GM23338 (cell line): ENCODE data around the gene PCNX3. TPM values are rescaled to one million over a fixed set of nuclear protein-coding genes. Genes with fewer than 3 reads are reported as not detected.

Experiments used
- ATAC-seq: fragments of 200-7000 bp; cut with Tn5 transposase; 3 replicates; pipeline ENCODE4 v1.9.1; 2020
- DNase-seq: peaks from one replicate; pipeline ENCODE4 v3.0.0-alpha.2; 2015; ENCODE audit warnings: low spot score
- H2AFZ ChIP-seq: fragments of 200-600 bp; sonication (generic); 2 replicates; pipeline ENCODE4 v1.8.0; 2016; ENCODE audit warnings: antibody characterized with exemption, mild to moderate bottlenecking, moderate library complexity
- H3F3A ChIP-seq: fragments of 200-600 bp; sonication (generic); replicated peaks from 2 replicates; pipeline ENCODE4 v1.8.0; 2017; ENCODE audit warnings: antibody characterized with exemption, mixed run types, low read depth
- H3K27ac ChIP-seq: fragments of 200-600 bp; sonication (generic); 2 replicates; pipeline ENCODE4 v1.6.1; 2016; ENCODE audit warnings: low read depth
- H3K27me3 ChIP-seq: fragments of 200-600 bp; sonication (generic); 2 replicates; pipeline ENCODE4 v1.8.0; 2016; ENCODE audit warnings: mild to moderate bottlenecking, mixed run types, moderate library complexity; ENCODE audit not compliant: insufficient read depth
- H3K36me3 ChIP-seq: fragments of 200-600 bp; sonication (generic); 2 replicates; pipeline ENCODE4 v1.8.0; 2016; ENCODE audit warnings: mild to moderate bottlenecking; ENCODE audit not compliant: insufficient read depth
- H3K4me1 ChIP-seq: fragments of 200-600 bp; sonication (generic); 2 replicates; pipeline ENCODE4 v1.8.0; 2016; ENCODE audit warnings: mild to moderate bottlenecking, moderate library complexity; ENCODE audit not compliant: insufficient read depth
- H3K4me2 ChIP-seq: fragments of 200-600 bp; sonication (generic); 2 replicates; pipeline ENCODE4 v1.7.1; 2017; ENCODE audit warnings: mixed run types
- H3K4me3 ChIP-seq: fragments of 200-600 bp; sonication (generic); 2 replicates; pipeline ENCODE4 v1.6.1; 2016; ENCODE audit warnings: mixed run types
- H3K79me2 ChIP-seq: fragments of 200-600 bp; sonication (generic); replicated peaks from 2 replicates; pipeline ENCODE4 v1.8.0; 2017; ENCODE audit warnings: mild to moderate bottlenecking; ENCODE audit not compliant: insufficient read depth
- H3K9me2 ChIP-seq: fragments of 200-600 bp; sonication (generic); 2 replicates; pipeline ENCODE4 v1.8.0; 2017; ENCODE audit not compliant: insufficient read depth
- H4K20me1 ChIP-seq: fragments of 200-600 bp; sonication (generic); replicated peaks from 2 replicates; pipeline ENCODE4 v1.8.0; 2017; ENCODE audit warnings: mild to moderate bottlenecking; ENCODE audit not compliant: insufficient read depth
- H3K27ac Mint-ChIP-seq: 2 replicates; pipeline ENCODE4 v1.8.0; 2020; ENCODE audit warnings: inconsistent platforms, mild to moderate bottlenecking, moderate library complexity, mixed read lengths
- H3K27me3 Mint-ChIP-seq: 3 replicates; pipeline ENCODE4 v1.8.0; 2022; ENCODE audit warnings: low read depth, mild to moderate bottlenecking, moderate library complexity, mixed read lengths, inconsistent platforms; ENCODE audit not compliant: insufficient read depth, poor library complexity
- H3K36me3 Mint-ChIP-seq: 3 replicates; pipeline ENCODE4 v1.8.0; 2021; ENCODE audit warnings: low read depth, mild to moderate bottlenecking, inconsistent platforms, moderate library complexity, mixed read lengths
- H3K4me1 Mint-ChIP-seq: 3 replicates; pipeline ENCODE4 v1.8.0; 2020; ENCODE audit warnings: mild to moderate bottlenecking, inconsistent platforms, mixed read lengths
- H3K4me3 Mint-ChIP-seq: 3 replicates; pipeline ENCODE4 v1.8.0; 2021; ENCODE audit warnings: moderate library complexity, mild to moderate bottlenecking, inconsistent platforms, mixed read lengths
- H3K9me3 Mint-ChIP-seq: 3 replicates; pipeline ENCODE4 v1.8.0; 2020; ENCODE audit warnings: moderate library complexity, mild to moderate bottlenecking, inconsistent platforms, mixed read lengths
- CTCF ChIP-seq, 2 experiments: fragments of 200-600 bp in 1 of 2; sonication (generic) in 1 of 2; conservative IDR thresholded peaks; 2 replicates each; pipeline versions ENCODE4 v1.5.1 to v1.6.1; 2016 to 2017; ENCODE audit warnings: antibody characterized with exemption in 2 of 2, low read depth in 2 of 2, mild to moderate bottlenecking in 2 of 2, moderate library complexity in 1 of 2
- EZH2 ChIP-seq: fragments of 200-600 bp; sonication (generic); IDR thresholded peaks from one replicate; pipeline ENCODE4 v1.8.0; 2017; ENCODE audit warnings: antibody characterized with exemption, mild to moderate bottlenecking, low read depth; ENCODE audit not compliant: unreplicated experiment
- EZH2phosphoT487 ChIP-seq: fragments of 200-600 bp; sonication (generic); IDR thresholded peaks from one replicate; pipeline ENCODE4 v1.8.1; 2018; ENCODE audit warnings: antibody characterized with exemption; ENCODE audit not compliant: unreplicated experiment
- JUNB ChIP-seq: IDR thresholded peaks from one replicate; pipeline ENCODE4 v1.6.1; 2016; ENCODE audit warnings: antibody characterized with exemption; ENCODE audit not compliant: unreplicated experiment
- NANOG ChIP-seq: IDR thresholded peaks from 2 replicates; pipeline ENCODE4 v1.6.1; 2016; ENCODE audit warnings: antibody characterized with exemption, borderline replicate concordance
- REST ChIP-seq: IDR thresholded peaks from one replicate; pipeline ENCODE4 v1.6.1; 2018; ENCODE audit warnings: antibody characterized with exemption; ENCODE audit not compliant: unreplicated experiment
- STAT1 ChIP-seq: IDR thresholded peaks from one replicate; pipeline ENCODE4 v1.6.1; 2016; ENCODE audit warnings: antibody characterized with exemption; ENCODE audit not compliant: unreplicated experiment
- ZNF114 ChIP-seq: fragments of 250-450 bp; sonication (Bioruptor Pico); IDR thresholded peaks from 2 replicates; pipeline ENCODE4 v1.5.0; 2020; ENCODE audit warnings: mild to moderate bottlenecking, moderate library complexity
- ZNF331 ChIP-seq: fragments of 250-450 bp; sonication (Bioruptor Pico); IDR thresholded peaks from 2 replicates; pipeline ENCODE4 v1.5.0; 2020; ENCODE audit warnings: low read depth, mild to moderate bottlenecking, moderate library complexity
- ZNF462 ChIP-seq: fragments of 250-450 bp; sonication (Bioruptor Pico); IDR thresholded peaks from 2 replicates; pipeline ENCODE4 v1.5.0; 2020; ENCODE audit warnings: mild to moderate bottlenecking, moderate library complexity
- polyA plus RNA-seq: library from polyadenylated mRNA; unstranded; fragments of >200 nt; fragmentation: Nextera tagmentation; extraction: Ambion mirVana; gene quantifications from 2 replicates; pipeline ENCODE4 v1.2.1, GENCODE V29; 2016
- total RNA-seq: library from RNA; depleted of rRNA; stranded (reverse); fragments of >200 nt; shearing (Covaris generic); gene quantifications from 2 replicates; pipeline ENCODE4 v1.2.3, GENCODE V29; 2014

PCNX3 gene
- total and polyA plus RNA-seq, 2 experiments from 2014 or later, result 8.7 to 52.2 TPM

- ATAC-seq (no peak), DNase-seq (no peak)
- no peaks in the 10 kb centered on the region; the same call in 2 of the 3 replicates for H3K9me3 Mint-ChIP-seq
- no peak overlapping the region for H3K4me3 Mint-ChIP-seq
- Histone ChIP-seq H2AFZ (no peak overlapping the region), H3K4me2 (no peak overlapping the region), H3K4me1 (peaks cover 6% of the 10 kb centered on the region; the same call in 1 of the 2 replicates), H3K79me2 (peaks cover 17% of the 10 kb centered on the region), H4K20me1 (peaks cover 14% of the 10 kb centered on the region), H3F3A (peaks cover 3% of the 10 kb centered on the region), H3K36me3 (no peaks in the 10 kb centered on the region; the same call in 1 of the 2 replicates), H3K27ac (no peak overlapping the region), H3K4me3 (no peak overlapping the region), H3K9me2 (no peaks in the 10 kb centered on the region), H3K27me3 (no peaks in the 10 kb centered on the region)
- peaks cover 22% of the 10 kb centered on the region for H3K27me3 Mint-ChIP-seq
- peaks cover 31% of the 10 kb centered on the region for H3K36me3 Mint-ChIP-seq
- no peak for TF ChIP-seq STAT1
- TF ChIP-seq JUNB, result no peak
- H3K27ac Mint-ChIP-seq, result no peak overlapping the region
- peaks cover 8% of the 10 kb centered on the region for H3K4me1 Mint-ChIP-seq
Measured at GRCh38 chr11:65619281-65619928, 3.8 kb downstream of the PCNX3 start.

DNA sequence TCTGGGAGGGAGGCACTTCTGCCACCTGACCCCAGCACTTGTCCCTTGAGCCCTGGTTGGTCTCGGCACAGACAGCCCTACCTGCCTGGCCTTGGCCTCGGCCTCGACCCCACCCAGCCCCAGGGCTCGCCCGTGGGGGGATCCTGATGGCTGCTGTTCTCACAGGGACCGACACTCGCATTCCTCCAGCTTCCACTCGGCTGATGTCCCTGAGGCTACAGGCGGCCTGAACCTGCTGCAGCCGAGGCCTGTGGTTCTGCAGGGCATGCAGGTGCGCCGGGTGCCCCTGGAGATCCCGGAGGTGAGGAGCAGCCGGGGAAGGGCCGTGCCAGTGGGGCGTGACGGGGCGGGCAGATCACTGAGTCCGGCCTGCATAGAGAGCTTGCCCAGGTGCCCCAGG is 5.1 kb downstream of the PCNX3 start:
- H4K20me1 ChIP-seq, result peaks cover 14% of the 10 kb centered on the region
- Mint-ChIP-seq H3K36me3 (peaks cover 35% of the 10 kb centered on the region), H3K27ac (no peak overlapping the region), H3K9me3 (no peaks in the 10 kb centered on the region; the same call in 2 of the 3 replicates), H3K27me3 (peaks cover 18% of the 10 kb centered on the region), H3K4me3 (no peak overlapping the region), H3K4me1 (peaks cover 8% of the 10 kb centered on the region)
- no peak overlapping the region for H2AFZ ChIP-seq
- H3K27me3 ChIP-seq, result no peaks in the 10 kb centered on the region
- no peak overlapping the region for H3K27ac ChIP-seq
- H3K4me2 ChIP-seq, result no peak overlapping the region
- H3K79me2 ChIP-seq, result peaks cover 17% of the 10 kb centered on the region
- ATAC-seq (no peak), DNase-seq (no peak)
- no peaks in the 10 kb centered on the region for H3K9me2 ChIP-seq
- H3F3A ChIP-seq, result peaks cover 3% of the 10 kb centered on the region; the same call in 1 of the 2 replicates
- H3K36me3 ChIP-seq, result no peaks in the 10 kb centered on the region; the same call in 1 of the 2 replicates
- H3K4me3 ChIP-seq, result no peak overlapping the region
- peaks cover 6% of the 10 kb centered on the region; the same call in 1 of the 2 replicates for H3K4me1 ChIP-seq
- TF ChIP-seq EZH2 (no peak), REST (no peak), NANOG (no peak), ZNF462 (CRISPR knock-in tag) (no peak), JUNB (no peak), ZNF331 (CRISPR knock-in tag) (no peak), CTCF (conservative IDR thresholded peaks at IDR 0.05; ENCODE audit: low read depth in 2 of 2) (no peak), ZNF114 (CRISPR knock-in tag) (no peak), EZH2phosphoT487 (no peak)
